Lower leg skin (tissue), 4 donors: Measurements from ENCODE around the gene PTCH2. TPM values are rescaled to one million over a fixed set of nuclear protein-coding genes. Genes with fewer than 3 reads are reported as not detected.
"Not testable (repeated sequence)": the region's sequence is repeated elsewhere in the genome, so short reads cannot be mapped to it uniquely, and the experiment has no call there.

Source experiments
- DNase-seq, 2 donors: peaks; one replicate each; pipeline ENCODE4 v3.0.0-alpha.2; 2019; ENCODE audit warnings: low spot score in 2 of 2
- H3K4me3 ChIP-seq: fragments of 200-600 bp; sonication (generic); 2 replicates; pipeline ENCODE4 v1.5.1; 2017; ENCODE audit warnings: mild to moderate bottlenecking, low read depth; ENCODE audit not compliant: poor library complexity, severe bottlenecking
- CTCF ChIP-seq, 3 donors: fragments of 450-650 bp; IDR thresholded peaks; one replicate each; pipeline ENCODE4 v1.5.1; 2016; ENCODE audit warnings: antibody characterized with exemption in 3 of 3, mild to moderate bottlenecking in 3 of 3, moderate library complexity in 2 of 3
- POLR2A ChIP-seq, 2 donors: fragments of 450-650 bp; IDR thresholded peaks; one replicate each; pipeline ENCODE4 v1.6.1; 2016 to 2017; ENCODE audit warnings: antibody characterized with exemption in 2 of 2, mild to moderate bottlenecking in 1 of 2, moderate library complexity in 1 of 2
- WGBS, 2 donors: methylation state at CpG; one replicate each; pipeline ENCODE4 v1.1.5; 2018; 5-methylcytosine and 5-hydroxymethylcytosine counted together
- intact Hi-C: fragments of 100-400 bp; cut with DNase I; formaldehyde crosslinking; loops from one replicate; pipeline ENCODE4 v1.15.0; 2023; ENCODE audit warnings: low total_unique reads
- total RNA-seq, 4 donors: library from RNA; depleted of rRNA; stranded (reverse); fragments of >200 nt; gene quantifications; one replicate each; pipeline ENCODE4 v1.1.0, GENCODE V29; 2016

The PTCH2 gene
- total RNA-seq, 4 donors from 2014 or later, result 0.54 to 2.7 (median 1.2) TPM

GRCh38 chr1:44819196-44819607 lies 23.9 kb downstream of the PTCH2 start:
- intact Hi-C loops, result no loop called here
- peak overlapping the region; percentile 8 for H3K4me3 ChIP-seq
- WGBS, 2 donors, result 1 to 3% methylated on average over 13 of the region's 13 CpGs
- TF ChIP-seq POLR2A (IDR thresholded peaks at IDR 0.05) (no peak), CTCF (IDR thresholded peaks at IDR 0.05) (no peak)
- no peak for DNase-seq

DNA sequence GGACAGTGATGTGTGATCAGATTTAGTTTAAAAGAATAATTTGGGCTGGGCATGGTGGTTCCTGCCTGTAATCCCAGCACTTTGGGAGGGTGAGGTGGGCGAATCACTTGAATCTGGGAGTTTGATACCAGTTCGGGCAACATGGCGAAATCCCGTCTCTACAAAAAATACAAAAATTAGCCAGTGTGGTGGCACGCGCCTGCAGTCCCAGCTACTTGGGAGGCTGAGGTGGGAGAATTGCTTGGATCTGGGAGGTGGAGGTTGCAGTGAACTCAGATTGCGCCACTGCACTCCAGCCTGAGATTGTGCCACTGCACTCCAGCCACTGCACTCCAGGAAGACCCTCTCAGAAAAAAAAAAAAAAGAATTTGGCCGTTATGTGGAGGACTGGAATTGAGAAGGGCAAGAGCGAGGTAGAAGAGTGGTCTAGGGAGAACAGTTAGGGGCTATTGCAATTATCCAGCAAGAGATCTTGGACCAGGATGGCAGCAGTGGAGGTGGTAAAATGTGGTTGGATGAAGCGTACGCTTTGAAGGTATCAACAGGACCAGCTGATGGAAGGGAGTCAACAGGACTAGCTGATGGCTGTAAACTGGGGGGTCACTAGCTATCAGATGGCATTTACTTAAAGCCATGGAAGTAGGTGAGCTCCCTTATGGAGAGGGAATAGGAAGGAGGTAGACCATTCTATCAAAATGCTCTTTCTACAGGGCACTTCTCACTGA lies 25.1 kb downstream of the PTCH2 start:
- no peak overlapping the region for H3K4me3 ChIP-seq
- peak in 1 of 2 donors; percentile 15 for DNase-seq
- TF ChIP-seq POLR2A (IDR thresholded peaks at IDR 0.05), result no peak
- TF ChIP-seq CTCF (IDR thresholded peaks at IDR 0.05), result no peak
- intact Hi-C loops, result no loop called here
- 93 to 96% methylated on average over 11 of the region's 11 CpGs for WGBS, 2 donors

DNA sequence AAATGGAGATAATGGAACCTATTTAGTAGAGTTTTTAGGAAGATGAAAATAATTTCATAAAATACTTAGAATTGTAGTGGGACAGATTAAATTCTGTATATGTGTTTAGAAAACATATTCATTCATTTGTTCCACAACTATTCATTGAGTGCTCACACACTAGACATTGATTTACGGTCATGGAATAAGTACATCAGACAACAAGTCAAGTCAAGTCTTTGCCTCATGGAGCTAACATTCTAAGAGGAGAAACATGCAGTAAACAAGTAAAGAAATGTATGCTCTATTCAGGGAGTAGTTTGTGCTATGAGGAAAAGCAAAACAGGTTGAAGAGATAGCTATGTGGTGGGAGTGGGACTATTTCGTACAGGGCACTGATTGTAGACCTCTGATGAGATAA lies 25.7 kb downstream of the PTCH2 start:
- no peak for DNase-seq
- 54 to 67% methylated on average over 2 of the region's 2 CpGs for WGBS, 2 donors
- intact Hi-C loops, result no loop called here
- no peak for TF ChIP-seq POLR2A (IDR thresholded peaks at IDR 0.05)
- no peak for TF ChIP-seq CTCF (IDR thresholded peaks at IDR 0.05)
- no peak overlapping the region for H3K4me3 ChIP-seq

DNA sequence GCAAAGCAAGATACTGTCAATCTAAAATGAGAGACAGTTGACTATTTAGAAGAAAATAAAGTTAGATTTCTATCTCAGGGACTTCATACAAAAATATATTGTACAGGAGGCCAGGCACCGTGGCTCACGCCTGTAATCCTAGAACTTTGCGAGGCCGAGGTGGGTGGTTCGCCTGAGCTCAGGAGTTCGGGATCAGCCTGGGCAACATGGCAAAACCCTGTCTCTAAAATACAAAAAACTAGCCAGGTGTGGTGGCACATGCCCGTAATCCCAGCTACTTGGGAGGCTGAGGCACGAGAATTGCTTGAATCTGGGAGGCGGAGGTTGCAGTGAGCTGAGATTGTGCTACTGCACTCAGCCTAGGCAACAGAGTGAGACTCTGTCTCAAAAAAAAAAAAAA lies 27.1 kb downstream of the PTCH2 start:
- H3K4me3 ChIP-seq, intact Hi-C loops: not testable (repeated sequence)
- peak in 1 of 2 donors; percentile 36 for DNase-seq
- WGBS, 2 donors, result 78 to 95% methylated on average over 9 of the region's 9 CpGs

DNA sequence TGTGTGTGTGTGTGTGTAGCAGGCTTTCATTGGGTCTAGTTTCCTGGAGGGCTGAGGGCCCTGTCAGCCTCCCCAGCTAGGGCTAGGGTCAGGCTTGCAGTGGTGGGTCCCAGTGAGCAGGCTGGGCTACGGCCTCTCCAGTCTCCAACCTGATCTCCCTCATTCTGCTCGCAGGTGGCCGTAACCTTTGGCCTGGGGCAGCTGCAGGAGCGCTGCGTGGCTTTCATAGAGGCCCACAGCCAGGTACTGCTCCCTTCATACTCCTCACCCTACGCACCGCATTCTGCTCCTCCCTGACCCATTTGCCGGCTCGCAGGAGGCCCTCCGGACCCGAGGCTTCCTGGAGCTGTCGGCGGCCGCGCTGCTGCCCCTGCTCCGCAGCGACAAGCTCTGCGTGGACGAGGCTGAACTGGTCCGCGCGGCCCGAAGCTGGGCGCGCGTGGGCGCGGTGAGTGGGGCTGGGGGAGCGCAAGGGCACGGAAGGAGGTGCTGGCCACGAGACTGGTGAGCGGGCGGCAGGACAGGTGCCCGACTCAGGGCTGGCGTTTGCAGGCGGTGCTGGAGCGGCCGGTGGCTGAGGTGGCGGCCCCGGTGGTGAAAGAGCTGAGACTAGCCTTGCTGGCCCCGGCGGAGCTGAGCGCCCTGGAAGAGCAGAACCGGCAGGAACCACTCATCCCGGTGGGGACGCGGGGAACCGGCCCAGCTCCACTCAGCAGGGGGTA lies 30.1 kb downstream of the PTCH2 start:
- no peak overlapping the region for H3K4me3 ChIP-seq
- TF ChIP-seq CTCF (IDR thresholded peaks at IDR 0.05) (no peak), POLR2A (IDR thresholded peaks at IDR 0.05) (no peak)
- peak in 1 of 2 donors; percentile 89 for DNase-seq
- 69 to 80% methylated on average over 46 of the region's 48 CpGs for WGBS, 2 donors
- intact Hi-C loops, result no loop called here

DNA sequence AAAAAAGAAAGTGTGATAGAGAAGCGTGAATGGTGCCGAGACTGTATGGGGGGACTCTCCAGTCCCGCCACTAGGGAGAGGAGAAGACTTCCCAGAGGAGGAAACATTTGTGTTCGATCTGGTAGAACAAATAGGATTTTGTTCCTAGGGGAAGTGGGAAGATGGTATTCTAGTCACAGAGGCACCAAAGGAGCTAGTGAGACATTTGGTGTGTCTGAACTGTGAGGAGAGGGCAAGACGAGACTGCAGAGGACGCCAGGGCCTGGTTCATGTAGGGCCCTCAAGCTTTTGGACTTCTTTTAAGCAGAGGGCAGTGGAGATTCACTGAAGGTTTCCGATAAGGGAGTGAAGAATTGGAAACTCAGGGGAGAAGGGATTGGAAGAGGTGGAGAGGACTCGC lies 31.8 kb downstream of the PTCH2 start:
- intact Hi-C loops, result no loop called here
- no peak for TF ChIP-seq CTCF (IDR thresholded peaks at IDR 0.05)
- no peak for TF ChIP-seq POLR2A (IDR thresholded peaks at IDR 0.05)
- WGBS, 2 donors, result 68 to 74% methylated on average over 8 of the region's 8 CpGs
- peak in 1 of 2 donors; percentile 73 for DNase-seq
- H3K4me3 ChIP-seq, result no peak overlapping the region

DNA sequence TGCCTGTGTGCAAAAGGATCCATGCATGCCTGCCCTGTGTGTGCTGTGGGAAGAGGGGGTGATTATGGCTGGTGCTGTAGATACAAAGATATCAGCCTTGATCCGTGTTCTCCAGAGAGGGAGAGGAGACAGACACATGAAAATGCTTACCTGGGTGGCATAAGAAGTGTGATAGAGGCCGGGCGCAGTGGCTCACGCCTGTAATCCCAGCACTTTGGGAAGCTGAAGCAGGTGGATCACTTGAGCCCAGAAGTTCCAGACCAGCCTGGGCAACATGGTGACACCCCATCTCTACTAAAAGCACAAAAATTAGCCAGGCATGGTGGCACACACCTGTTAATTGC lies 32.3 kb downstream of the PTCH2 start:
- intact Hi-C loops, H3K4me3 ChIP-seq: not testable (repeated sequence)
- WGBS, 2 donors, result 80 to 81% methylated on average over 4 of the region's 4 CpGs
- DNase-seq, result peak in 1 of 2 donors; percentile 76
